Measurements from ENCODE around the gene FSD2. TPM values are rescaled to one million over a fixed set of nuclear protein-coding genes. Genes with fewer than 3 reads are reported as not detected.

FSD2 gene, protein sequence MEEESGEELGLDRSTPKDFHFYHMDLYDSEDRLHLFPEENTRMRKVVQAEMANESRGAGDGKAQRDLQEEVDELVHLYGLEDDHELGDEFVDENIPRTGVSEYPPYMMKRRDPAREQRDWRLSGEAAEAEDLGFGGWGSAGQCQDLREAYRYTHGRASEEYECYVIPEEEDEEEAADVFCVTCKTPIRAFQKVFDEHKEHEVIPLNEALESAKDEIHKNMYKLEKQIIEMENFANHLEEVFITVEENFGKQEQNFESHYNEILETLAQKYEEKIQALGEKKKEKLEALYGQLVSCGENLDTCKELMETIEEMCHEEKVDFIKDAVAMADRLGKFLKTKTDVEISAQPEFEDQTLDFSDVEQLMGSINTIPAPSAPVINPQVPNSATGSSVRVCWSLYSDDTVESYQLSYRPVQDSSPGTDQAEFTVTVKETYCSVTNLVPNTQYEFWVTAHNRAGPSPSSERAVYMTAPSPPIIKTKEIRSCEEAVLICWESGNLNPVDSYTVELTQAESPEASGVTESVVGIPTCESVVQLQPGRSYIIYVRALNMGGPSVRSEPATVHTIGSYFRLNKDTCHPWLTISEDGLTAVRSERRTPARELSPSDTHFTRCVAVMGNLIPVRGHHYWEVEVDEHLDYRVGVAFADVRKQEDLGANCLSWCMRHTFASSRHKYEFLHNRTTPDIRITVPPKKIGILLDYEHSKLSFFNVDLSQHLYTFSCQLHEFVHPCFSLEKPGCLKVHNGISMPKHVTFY
- total RNA-seq = 100 to 1,000 TPM in 3 of 4 donors, 10 to 100 TPM in 1; 49.4 to 117 (median 109) TPM
- polyA plus RNA-seq = 39.1 TPM
- long read RNA-seq, donor 1, full-length matches to known transcripts = 13 of 158 reads
- long read RNA-seq, donor 1, partial matches to known transcripts = 60 of 158 reads
- long read RNA-seq, donor 1, other reads (novel, unspliced or antisense) = 85 of 158 reads
- long read RNA-seq, donor 2, full-length matches to known transcripts = 7 of 62 reads
- long read RNA-seq, donor 2, partial matches to known transcripts = 8 of 62 reads
- long read RNA-seq, donor 2, other reads (novel, unspliced or antisense) = 47 of 62 reads
- long read RNA-seq, donor 3, full-length matches to known transcripts = 17 of 127 reads
- long read RNA-seq, donor 3, partial matches to known transcripts = 10 of 127 reads
- long read RNA-seq, donor 3, other reads (novel, unspliced or antisense) = 100 of 127 reads
- long read RNA-seq, donor 4, full-length matches to known transcripts = 7 of 62 reads
- long read RNA-seq, donor 4, partial matches to known transcripts = 7 of 62 reads
- long read RNA-seq, donor 4, other reads (novel, unspliced or antisense) = 48 of 62 reads

DNA sequence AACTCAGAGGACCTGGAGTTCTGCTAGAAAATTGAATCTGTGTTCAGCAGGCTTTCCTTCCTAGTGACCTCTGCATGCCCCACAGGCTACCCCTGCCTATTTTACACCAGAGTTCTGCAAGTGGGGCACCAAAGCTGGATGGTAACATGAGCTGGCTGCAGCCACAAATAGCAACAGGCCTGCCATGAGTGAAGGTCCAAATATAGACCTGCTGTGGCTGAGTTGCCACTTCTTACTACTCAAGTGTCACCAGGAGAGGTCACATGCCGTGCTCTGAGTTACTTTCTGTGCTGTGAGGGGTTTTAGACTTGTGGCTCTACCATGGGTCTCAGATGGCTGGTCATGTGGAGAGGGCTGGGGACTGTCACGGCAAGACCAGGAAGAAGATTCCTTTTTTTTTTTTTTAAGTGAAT lies at the start of gene FSD2:
Gene FSD2 (minus strand): TSS at position 76 of the 413 bp plus-strand sequence. CDS start 18,679 bp downstream, outside the sequence.
- ATAC-seq = peak; percentile 30 to 60

DNA sequence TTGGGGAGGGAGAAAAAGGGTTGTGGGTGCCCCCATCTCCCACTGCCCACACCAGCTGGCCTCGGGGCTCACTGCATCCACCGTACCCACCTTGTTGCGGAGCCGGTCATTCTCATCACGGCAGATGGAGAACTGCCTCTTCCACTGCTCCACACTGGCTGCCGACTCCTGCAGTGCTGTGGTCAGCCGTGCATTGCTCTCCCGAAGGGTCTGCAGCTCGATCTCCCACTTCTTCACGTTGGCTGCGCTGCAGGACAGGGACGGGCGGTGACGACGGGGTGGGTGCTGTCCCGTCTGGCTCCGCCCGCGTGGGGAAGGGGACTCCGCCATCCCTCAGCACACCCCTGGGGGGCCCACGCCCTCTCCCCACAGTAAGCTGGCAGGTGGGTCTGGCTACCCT lies 48.7 kb upstream of the FSD2 start:
- 95% methylated on average over 21 of the region's 21 CpGs for WGBS
- H3K4me3 ChIP-seq (ENCODE audit: low read length) = no peak overlapping the region
- DNase-seq (peak in 1 of 3 donors; percentile 57), ATAC-seq (no peak)
- no peaks in the 10 kb centered on the region for H3K4me1 ChIP-seq (ENCODE audit: control insufficient read depth, insufficient read depth, low read length)
- no peak overlapping the region for H3K27ac ChIP-seq (ENCODE audit: low read length)
- intact Hi-C loops (cut with DNase I) = no loop called here
- H3K9me3 ChIP-seq (ENCODE audit: control insufficient read depth, low read length) = no peaks in the 10 kb centered on the region
- H3K27me3 ChIP-seq (ENCODE audit: control insufficient read depth, insufficient read depth) = no peaks in the 10 kb centered on the region

More for the DNA sequence above, at the start of gene FSD2:
- no peaks in the 10 kb centered on the region for H3K27me3 ChIP-seq (ENCODE audit: control insufficient read depth, insufficient read depth)
- intact Hi-C loops (cut with DNase I) = loop anchor here in 1 of 4 donors (10.0 kb wide), 1 partner anchor 271 kb away; no protein-coding TSS in a partner anchor
- peak within 1 kb of the TSS; percentile 64 for H3K27ac ChIP-seq (ENCODE audit: low read length)
- no peaks in the 10 kb centered on the region for H3K4me1 ChIP-seq (ENCODE audit: control insufficient read depth, insufficient read depth, low read length)
- peak within 1 kb of the TSS; percentile 63 for H3K4me3 ChIP-seq (ENCODE audit: low read length)
- H3K9me3 ChIP-seq (ENCODE audit: control insufficient read depth, low read length) = no peaks in the 10 kb centered on the region
- DNase-seq = peak; percentile 23 to 69 (median 65)
- 46% methylated on average over 2 of the region's 2 CpGs for WGBS

DNA sequence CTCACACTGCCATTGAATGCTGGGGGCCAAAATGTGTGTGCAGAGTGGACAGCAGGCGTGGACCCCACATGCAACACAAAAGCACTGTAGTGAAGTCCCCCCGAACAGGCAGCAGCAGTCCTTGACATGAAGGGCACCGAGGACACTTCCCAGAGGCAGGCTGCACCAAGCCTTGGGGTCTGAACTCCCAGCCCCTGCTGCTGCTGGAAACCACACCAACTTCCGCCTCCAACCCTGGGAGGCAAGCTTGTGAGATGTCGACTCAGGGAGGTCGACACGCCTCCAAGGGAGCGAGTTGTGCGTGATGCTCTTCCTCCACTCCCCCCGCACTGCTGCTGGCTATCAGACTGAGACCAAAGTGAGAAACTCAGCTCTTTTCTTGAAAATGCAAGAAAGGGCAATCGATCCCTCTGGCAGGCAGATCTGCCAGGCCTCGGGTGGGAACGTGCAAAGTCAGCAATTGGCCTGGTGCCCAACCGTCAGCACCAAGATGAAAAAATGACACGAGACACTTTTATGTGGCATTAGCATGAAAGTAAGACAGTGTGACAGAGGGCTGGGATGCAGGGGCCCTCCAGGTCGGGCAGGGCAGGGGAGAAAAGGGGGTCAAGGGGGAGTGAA lies 47.2 kb upstream of the FSD2 start:
- Histone ChIP-seq H3K27me3 (ENCODE audit: control insufficient read depth, insufficient read depth) (no peaks in the 10 kb centered on the region), H3K27ac (ENCODE audit: low read length) (no peak overlapping the region), H3K4me3 (ENCODE audit: low read length) (no peak overlapping the region), H3K9me3 (ENCODE audit: control insufficient read depth, low read length) (no peaks in the 10 kb centered on the region), H3K4me1 (ENCODE audit: control insufficient read depth, insufficient read depth, low read length) (no peaks in the 10 kb centered on the region)
- 54% methylated on average over 16 of the region's 16 CpGs for WGBS
- intact Hi-C loops (cut with DNase I) = no loop called here
- no peak for DNase-seq
- ATAC-seq = no peak

DNA sequence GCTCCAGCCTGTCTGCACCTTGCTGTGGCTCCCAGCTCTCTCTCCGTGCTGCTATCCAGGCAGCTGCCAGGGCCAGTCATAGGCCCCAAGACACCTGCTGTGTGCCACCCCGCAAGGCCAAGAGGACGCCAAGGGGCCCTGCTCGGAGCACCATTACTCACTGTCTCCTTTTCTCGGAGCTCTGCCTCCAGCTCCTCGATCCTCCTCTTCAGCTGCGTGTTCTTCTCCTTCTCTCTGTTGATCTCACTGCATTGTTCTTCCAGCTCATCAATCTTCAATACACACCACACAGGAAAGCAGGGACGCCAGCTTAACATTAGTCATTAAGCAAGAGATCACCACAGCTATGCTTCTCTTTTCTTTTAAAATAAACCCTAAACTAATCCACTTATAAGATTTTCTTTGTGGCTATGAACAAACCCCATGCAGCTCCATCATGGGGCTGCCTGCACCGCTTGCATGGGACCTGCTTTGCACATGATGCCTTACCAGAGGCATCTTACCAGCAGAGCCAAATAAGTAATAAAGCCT lies 46.2 kb upstream of the FSD2 start:
- intact Hi-C loops (cut with DNase I) = no loop called here
- Histone ChIP-seq H3K4me1 (ENCODE audit: control insufficient read depth, insufficient read depth, low read length) (no peaks in the 10 kb centered on the region), H3K27me3 (ENCODE audit: control insufficient read depth, insufficient read depth) (no peaks in the 10 kb centered on the region), H3K9me3 (ENCODE audit: control insufficient read depth, low read length) (no peaks in the 10 kb centered on the region), H3K27ac (ENCODE audit: low read length) (no peak overlapping the region), H3K4me3 (ENCODE audit: low read length) (no peak overlapping the region)
- 82% methylated on average over 9 of the region's 9 CpGs for WGBS
- DNase-seq (no peak), ATAC-seq (no peak)

DNA sequence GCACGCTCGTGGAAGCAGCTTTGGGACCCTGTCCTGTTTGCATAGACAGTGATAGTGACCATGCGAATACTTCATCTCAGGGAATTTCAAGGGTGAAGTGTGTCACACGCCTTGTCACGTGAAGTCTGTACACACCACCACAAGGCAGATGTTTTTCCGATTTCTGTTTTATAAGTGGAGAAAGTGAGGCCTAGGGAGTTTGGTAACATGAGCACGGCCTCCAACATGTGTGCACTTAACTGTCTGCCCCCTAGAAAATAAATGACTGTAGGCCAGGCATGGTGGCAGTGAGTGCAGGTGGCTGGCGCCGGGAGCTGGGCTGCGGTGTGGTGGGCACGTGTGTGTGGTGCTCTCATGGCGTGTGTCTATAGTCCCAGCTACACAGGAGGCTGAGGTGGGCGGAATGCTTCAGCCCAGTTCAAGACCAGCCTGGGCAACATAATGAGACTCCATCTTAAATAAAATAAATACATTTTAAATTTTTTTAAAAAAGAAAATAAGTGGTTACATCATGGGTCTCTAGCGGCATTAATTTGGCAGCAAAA lies 45.5 kb upstream of the FSD2 start:
- ATAC-seq = no peak
- no peaks in the 10 kb centered on the region for H3K27me3 ChIP-seq (ENCODE audit: control insufficient read depth, insufficient read depth)
- WGBS = 90% methylated on average over 14 of the region's 14 CpGs

DNA sequence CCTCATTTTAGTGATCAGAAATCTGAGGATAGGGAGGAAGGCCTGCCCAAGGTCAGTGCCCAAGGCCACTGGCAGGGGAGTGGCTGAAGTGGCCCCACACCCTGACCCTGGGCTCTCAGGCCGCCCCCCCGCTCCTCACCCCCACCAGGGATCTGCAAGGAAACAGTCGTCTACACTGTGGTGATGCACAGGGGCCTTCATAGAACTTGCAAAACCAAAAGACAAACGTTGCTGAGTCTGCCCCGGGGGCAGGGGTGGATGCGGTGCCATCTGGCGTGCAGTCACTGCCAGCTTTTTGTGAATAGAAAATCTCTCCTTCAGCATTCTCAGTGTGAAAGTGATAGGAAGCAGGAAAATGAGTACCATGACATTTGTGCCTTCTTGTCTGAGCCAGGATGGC lies 44.9 kb upstream of the FSD2 start:
- 78% methylated on average over 7 of the region's 7 CpGs for WGBS
- no peak for DNase-seq
- no peaks in the 10 kb centered on the region for H3K4me1 ChIP-seq (ENCODE audit: control insufficient read depth, insufficient read depth, low read length)
- H3K9me3 ChIP-seq (ENCODE audit: control insufficient read depth, low read length) = no peaks in the 10 kb centered on the region
- no peaks in the 10 kb centered on the region for H3K27me3 ChIP-seq (ENCODE audit: control insufficient read depth, insufficient read depth)
- no peak overlapping the region for H3K27ac ChIP-seq (ENCODE audit: low read length)
- intact Hi-C loops (cut with DNase I) = no loop called here
- no peak for ATAC-seq
- H3K4me3 ChIP-seq (ENCODE audit: low read length) = no peak overlapping the region

More for the DNA sequence above, 45.5 kb upstream of the FSD2 start:
- DNase-seq = no peak
- Histone ChIP-seq H3K9me3 (ENCODE audit: control insufficient read depth, low read length) (no peaks in the 10 kb centered on the region), H3K4me3 (ENCODE audit: low read length) (no peak overlapping the region), H3K4me1 (ENCODE audit: control insufficient read depth, insufficient read depth, low read length) (no peaks in the 10 kb centered on the region), H3K27ac (ENCODE audit: low read length) (no peak overlapping the region)
- intact Hi-C loops (cut with DNase I) = no loop called here

DNA sequence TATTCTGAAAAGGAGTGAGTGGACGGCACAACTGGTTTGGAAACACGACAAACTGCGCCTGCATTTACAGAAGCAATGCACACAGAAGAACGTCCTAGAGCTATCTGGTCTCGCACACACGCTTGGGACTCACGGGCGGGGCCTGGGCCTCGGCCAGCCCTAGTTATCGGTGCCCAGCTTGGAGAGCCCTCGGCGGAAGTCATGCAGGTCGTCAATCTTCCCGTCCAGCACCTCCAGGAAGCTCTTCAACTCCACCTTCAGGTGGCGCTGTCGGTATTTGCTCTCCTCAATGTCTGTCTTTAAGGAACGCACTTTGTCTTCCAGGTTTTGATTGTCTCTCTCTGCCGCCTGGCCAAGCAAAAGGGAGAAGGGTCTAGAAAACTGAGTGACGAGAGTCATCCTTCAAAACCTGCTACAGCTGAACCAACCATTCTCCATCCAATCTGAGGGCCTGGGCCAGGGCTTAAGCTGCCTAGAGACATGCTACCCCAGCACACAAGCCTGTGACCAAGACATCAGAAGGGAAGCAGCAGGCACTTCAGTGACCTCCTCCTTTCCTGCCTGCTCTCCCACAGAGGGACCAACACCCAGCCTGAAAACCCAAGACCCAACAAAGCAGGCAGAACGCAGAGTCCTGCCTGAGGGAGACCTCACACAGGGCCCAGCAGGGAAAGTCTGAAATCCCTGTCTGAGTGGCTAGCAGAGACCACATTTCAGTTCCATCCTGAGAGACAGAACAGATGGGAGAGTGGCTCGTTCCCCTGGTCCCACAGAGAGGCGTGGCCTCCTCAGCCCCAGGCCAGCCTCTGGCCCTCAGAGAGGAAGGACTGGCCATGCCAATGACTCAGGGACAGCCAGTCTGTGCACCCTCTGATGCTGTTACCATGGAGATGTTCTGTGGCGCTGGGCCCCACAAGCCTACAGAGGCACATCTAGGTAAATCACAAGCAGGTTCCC lies 44.0 kb upstream of the FSD2 start:
- peak overlapping the region; percentile 5 for H3K27ac ChIP-seq (ENCODE audit: low read length)
- intact Hi-C loops (cut with DNase I) = loop anchor here in 3 of 4 donors (2.0 to 10.0 kb wide), 3 partner anchors 151 to 155 kb away; no protein-coding TSS in a partner anchor
- no peak overlapping the region for H3K4me3 ChIP-seq (ENCODE audit: low read length)
- ATAC-seq = peak; percentile 92
- no peaks in the 10 kb centered on the region for H3K4me1 ChIP-seq (ENCODE audit: control insufficient read depth, insufficient read depth, low read length)
- H3K9me3 ChIP-seq (ENCODE audit: control insufficient read depth, low read length) = no peaks in the 10 kb centered on the region
- DNase-seq = peak; percentile 75 to 89 (median 89)
- no peaks in the 10 kb centered on the region for H3K27me3 ChIP-seq (ENCODE audit: control insufficient read depth, insufficient read depth)
- WGBS = 15% methylated on average over 23 of the region's 23 CpGs

DNA sequence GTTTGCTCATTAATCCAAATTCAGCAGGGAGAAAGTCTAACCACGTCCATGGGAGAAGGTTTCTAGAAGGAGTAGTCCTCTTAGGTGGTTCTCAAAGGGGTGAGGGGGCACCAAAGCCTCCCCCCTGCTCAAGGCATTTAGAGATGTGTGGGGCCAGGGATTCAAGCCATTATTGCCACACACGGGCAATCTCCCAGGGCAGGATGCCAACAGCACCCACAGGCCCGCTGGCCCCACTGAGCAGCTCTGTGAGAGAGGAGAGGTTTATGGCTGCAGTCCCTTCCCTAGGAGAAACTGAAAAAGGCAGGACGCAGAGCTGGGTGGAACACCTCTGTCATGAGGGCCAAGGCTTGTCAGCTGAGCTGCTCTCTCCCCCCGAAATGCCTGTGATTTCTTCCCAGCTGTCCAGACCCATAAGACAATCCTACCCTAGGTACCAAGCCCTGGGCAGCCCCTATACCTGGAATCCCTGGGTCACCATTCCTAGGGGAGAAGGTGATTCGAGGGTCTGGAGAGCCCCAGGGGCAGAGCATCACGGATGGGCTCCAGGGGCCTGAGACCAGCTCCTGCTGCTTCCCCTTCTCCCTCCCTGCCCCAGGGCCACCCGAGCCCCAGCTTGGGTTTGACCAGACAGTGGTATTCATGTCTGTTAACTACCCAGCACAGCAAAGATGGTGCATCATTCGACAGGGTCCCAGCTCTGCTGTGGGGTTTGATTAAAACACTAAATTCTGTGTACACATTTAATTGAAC lies 42.5 kb upstream of the FSD2 start:
- 79% methylated on average over 9 of the region's 9 CpGs for WGBS
- peaks cover 2% of the 10 kb centered on the region for H3K9me3 ChIP-seq (ENCODE audit: control insufficient read depth, low read length)
- intact Hi-C loops (cut with DNase I) = loop anchor here in 3 of 4 donors (2.0 to 10.0 kb wide), 3 partner anchors 152 to 156 kb away; no protein-coding TSS in a partner anchor
- H3K4me1 ChIP-seq (ENCODE audit: control insufficient read depth, insufficient read depth, low read length) = no peaks in the 10 kb centered on the region
- no peak overlapping the region for H3K27ac ChIP-seq (ENCODE audit: low read length)
- no peak for ATAC-seq
- no peak for DNase-seq
- H3K4me3 ChIP-seq (ENCODE audit: low read length) = no peak overlapping the region
- H3K27me3 ChIP-seq (ENCODE audit: control insufficient read depth, insufficient read depth) = no peaks in the 10 kb centered on the region

Measured in right cardiac atrium (tissue), 5 donors.